Measurements from ENCODE around the gene CCDC86.

The CCDC86 gene

GRCh38 chr11:60870733-60871377 is 28.9 kb downstream of the CCDC86 start:
- DNase-seq: no peak

GRCh38 chr11:60871378-60872061 is 29.6 kb downstream of the CCDC86 start:
- no peak for DNase-seq

GRCh38 chr11:60872124-60872960 is 30.4 kb downstream of the CCDC86 start:
- no peak for DNase-seq

GRCh38 chr11:60872961-60873524 is 31.1 kb downstream of the CCDC86 start:
- no peak for DNase-seq

- no peak for DNase-seq
These were observed 31.6 kb downstream of the CCDC86 start for GRCh38 chr11:60873533-60873932.

GRCh38 chr11:60874421-60875365 is 32.8 kb downstream of the CCDC86 start:
- no peak for DNase-seq

GRCh38 chr11:60875366-60876167 is 33.7 kb downstream of the CCDC86 start:
- no peak for DNase-seq

GRCh38 chr11:60876168-60876485 is 34.2 kb downstream of the CCDC86 start:
- no peak for DNase-seq

GRCh38 chr11:60878245-60879101 is 36.6 kb downstream of the CCDC86 start:
- no peak for DNase-seq

GRCh38 chr11:60879104-60879503 is 37.2 kb downstream of the CCDC86 start:
- DNase-seq: no peak

GRCh38 chr11:60879971-60880588 is 38.2 kb downstream of the CCDC86 start:
- DNase-seq: no peak

GRCh38 chr11:60880643-60881282 is 38.9 kb downstream of the CCDC86 start:
- no peak for DNase-seq

- DNase-seq: no peak
These were observed 45.6 kb downstream of the CCDC86 start for GRCh38 chr11:60887556-60887955.

GRCh38 chr11:60889869-60890311 is 48.0 kb downstream of the CCDC86 start:
- DNase-seq: no peak

- no peak for DNase-seq
These were observed 48.8 kb downstream of the CCDC86 start for GRCh38 chr11:60890696-60891095.

GRCh38 chr11:60891103-60891741 is 49.3 kb downstream of the CCDC86 start:
- DNase-seq: no peak

- no peak for DNase-seq
These were observed 53.8 kb downstream of the CCDC86 start for GRCh38 chr11:60895687-60896086.

- DNase-seq: no peak
These were observed 55.6 kb downstream of the CCDC86 start for GRCh38 chr11:60897496-60897895.
